Type B pancreatic cell (in vitro differentiated cells): ENCODE results near the gene FERMT3. TPM values are rescaled to one million over a fixed set of nuclear protein-coding genes. Genes with fewer than 3 reads are reported as not detected.

Source experiments
- DNase-seq: peaks from one replicate; pipeline ENCODE4 v3.0.0; 2021; ENCODE audit warnings: mixed read lengths; ENCODE audit not compliant: unreplicated experiment; ENCODE audit errors: extremely low spot score
- H3K27ac Mint-ChIP-seq: 2 replicates; pipeline ENCODE4 v1.8.0; 2021; ENCODE audit warnings: mild to moderate bottlenecking, mixed read lengths
- H3K27me3 Mint-ChIP-seq: 2 replicates; pipeline ENCODE4 v1.8.0; 2021; ENCODE audit warnings: mixed read lengths
- H3K36me3 Mint-ChIP-seq: 2 replicates; pipeline ENCODE4 v1.8.0; 2021; ENCODE audit warnings: mixed read lengths
- H3K4me1 Mint-ChIP-seq: one replicate; pipeline ENCODE4 v1.8.0; 2021; ENCODE audit warnings: mixed read lengths; ENCODE audit not compliant: unreplicated experiment
- H3K4me3 Mint-ChIP-seq: 2 replicates; pipeline ENCODE4 v1.8.0; 2021; ENCODE audit warnings: mild to moderate bottlenecking, mixed read lengths
- H3K9me3 Mint-ChIP-seq: 2 replicates; pipeline ENCODE4 v1.8.0; 2021; ENCODE audit warnings: mixed read lengths
- total RNA-seq: library from RNA; stranded (reverse); gene quantifications from 2 replicates; pipeline ENCODE4 v1.2.1, GENCODE V29; 2021; ENCODE audit warnings: low replicate concordance
- TF ChIP-seq, protein P1 (sequence below): fragments of 200-600 bp; sonication (generic); conservative IDR thresholded peaks from 2 replicates; pipeline ENCODE4 v1.5.0; 2021; ENCODE audit warnings: antibody characterized with exemption, mild to moderate bottlenecking

FERMT3 gene
- total RNA-seq, 1 donor from 2014 or later = 3.5 TPM

DNA sequence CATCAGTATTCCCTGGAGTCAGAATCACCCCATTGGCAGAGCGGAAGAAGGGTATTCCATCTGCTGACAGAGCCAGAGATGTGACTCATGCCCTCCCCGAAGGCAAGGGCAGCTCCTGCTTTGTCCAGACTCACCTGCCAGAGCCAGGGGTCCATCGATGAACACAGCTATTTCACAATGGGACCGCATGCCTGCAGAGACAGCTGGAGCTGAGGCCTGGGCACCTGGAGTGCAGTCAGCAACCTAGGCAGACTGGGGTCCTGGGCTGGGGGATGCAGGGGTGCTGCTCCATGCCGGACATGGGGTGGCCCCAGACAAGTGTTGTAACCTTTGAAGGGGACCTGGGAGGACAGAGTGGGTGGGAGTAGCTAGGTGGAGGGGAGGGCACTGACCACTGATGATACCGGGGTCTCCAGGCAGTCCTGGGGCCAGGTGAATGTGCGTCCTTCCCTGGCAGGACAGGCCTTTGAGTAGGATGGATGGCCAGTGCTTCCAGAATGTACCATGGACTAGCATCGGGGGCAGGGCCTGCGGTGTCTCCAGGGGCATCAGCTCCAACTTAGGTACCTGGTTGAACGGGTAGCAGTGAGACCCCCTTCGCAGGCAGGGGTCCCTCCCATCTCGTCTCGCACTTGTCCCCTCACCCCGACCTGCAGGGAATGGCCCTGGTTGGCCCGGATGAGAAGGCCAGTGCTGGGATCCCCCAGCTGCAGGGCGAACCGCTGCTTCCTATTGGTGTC, 17.8 kb downstream of the FERMT3 start:
- H3K9me3 Mint-ChIP-seq = no peaks in the 10 kb centered on the region
- H3K36me3 Mint-ChIP-seq = no peaks in the 10 kb centered on the region
- no peak overlapping the region for H3K27ac Mint-ChIP-seq
- no peaks in the 10 kb centered on the region for H3K27me3 Mint-ChIP-seq
- no peak for DNase-seq
- peak overlapping the region; percentile 90 for H3K4me3 Mint-ChIP-seq
- TF ChIP-seq, protein P1, sequence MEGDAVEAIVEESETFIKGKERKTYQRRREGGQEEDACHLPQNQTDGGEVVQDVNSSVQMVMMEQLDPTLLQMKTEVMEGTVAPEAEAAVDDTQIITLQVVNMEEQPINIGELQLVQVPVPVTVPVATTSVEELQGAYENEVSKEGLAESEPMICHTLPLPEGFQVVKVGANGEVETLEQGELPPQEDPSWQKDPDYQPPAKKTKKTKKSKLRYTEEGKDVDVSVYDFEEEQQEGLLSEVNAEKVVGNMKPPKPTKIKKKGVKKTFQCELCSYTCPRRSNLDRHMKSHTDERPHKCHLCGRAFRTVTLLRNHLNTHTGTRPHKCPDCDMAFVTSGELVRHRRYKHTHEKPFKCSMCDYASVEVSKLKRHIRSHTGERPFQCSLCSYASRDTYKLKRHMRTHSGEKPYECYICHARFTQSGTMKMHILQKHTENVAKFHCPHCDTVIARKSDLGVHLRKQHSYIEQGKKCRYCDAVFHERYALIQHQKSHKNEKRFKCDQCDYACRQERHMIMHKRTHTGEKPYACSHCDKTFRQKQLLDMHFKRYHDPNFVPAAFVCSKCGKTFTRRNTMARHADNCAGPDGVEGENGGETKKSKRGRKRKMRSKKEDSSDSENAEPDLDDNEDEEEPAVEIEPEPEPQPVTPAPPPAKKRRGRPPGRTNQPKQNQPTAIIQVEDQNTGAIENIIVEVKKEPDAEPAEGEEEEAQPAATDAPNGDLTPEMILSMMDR = no peak
- peaks cover 4% of the 10 kb centered on the region for H3K4me1 Mint-ChIP-seq

DNA sequence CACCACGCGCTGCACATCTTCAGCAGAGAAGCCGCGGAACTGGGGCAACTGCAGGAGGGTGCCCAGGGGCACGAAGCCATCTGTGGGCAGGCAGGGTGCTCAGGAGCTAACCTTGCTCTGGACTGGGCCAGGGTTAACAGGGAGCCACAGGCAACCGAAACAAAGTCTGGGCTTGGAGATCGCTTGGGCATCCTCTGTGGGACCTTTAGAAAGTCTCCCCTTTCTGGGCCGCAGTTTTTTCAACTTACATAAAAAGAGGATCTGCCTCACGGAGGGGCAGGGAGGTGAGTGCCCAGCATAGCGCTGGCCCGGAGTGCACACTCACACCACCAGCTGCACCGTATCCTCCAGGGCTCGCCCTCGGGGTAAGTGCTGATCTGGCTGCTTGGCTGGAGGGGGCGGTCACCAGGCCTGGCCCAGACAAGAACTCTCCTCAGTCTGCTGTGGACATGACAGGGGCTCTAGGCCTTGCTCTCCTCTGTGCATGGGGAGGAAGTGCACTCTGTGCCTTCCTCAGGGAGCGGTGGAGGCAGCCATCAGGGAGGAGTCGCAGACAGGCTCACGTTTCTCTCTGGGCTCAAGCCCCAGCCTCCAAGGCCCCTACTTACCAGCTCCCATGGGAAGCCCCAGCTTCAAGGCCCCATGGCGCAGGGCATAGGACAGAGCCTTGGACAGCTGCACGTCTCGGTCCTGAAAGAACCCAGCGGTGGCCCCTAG, 18.5 kb downstream of the FERMT3 start:
- H3K9me3 Mint-ChIP-seq = no peaks in the 10 kb centered on the region
- H3K36me3 Mint-ChIP-seq = no peaks in the 10 kb centered on the region
- TF ChIP-seq, protein P1 = no peak
- no peaks in the 10 kb centered on the region for H3K27me3 Mint-ChIP-seq
- no peak overlapping the region for H3K27ac Mint-ChIP-seq
- H3K4me1 Mint-ChIP-seq = peaks cover 4% of the 10 kb centered on the region
- H3K4me3 Mint-ChIP-seq = peak overlapping the region; percentile 90
- DNase-seq = no peak

DNA sequence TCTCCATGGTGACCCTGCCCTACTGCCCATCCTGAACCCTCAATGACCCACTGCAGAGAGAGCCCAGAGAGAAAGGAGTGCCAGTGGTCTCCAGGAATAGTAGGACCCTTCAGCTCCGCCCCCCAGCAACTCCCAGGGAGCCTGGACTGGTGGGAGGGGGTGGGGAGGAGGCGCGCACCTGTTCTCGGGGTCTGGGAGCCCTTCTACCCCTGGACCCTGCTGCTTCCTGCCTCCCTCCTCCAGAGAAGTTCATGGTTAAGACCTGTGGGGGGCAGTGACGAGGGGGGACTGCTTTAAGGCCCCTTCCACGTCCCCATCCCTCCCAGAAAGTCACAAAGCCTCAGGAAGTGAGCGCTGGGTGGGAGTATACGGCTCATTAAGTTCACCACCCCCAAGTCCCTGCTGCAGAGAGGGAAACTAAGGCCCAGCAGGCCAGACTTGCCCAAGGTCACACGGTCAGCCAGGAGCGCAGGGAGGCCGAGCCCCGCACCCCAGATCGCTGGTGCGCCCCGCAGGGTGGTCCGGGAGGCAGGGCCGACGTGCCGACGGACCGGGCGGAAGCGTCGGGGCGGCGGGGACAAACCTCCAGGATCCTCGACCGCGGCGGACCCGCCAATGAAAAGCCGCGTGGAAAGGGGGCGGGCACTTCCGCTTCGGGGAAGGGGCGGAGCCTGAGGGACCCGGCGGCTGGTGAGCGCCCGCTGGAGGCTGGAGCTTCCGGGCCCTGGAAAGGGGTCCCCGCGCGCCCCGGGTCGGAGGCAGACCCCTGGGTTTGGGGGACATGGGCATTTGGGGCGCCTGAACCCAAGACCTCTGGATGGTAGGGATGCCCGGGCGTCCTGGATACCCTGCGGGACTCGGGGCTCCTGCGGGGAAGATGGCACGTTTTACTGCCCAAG, 19.3 kb downstream of the FERMT3 start, which contains the start of the genes NUDT22 and TRPT1:
Gene NUDT22, plus strand, starts transcription at position 667 of the 899 bp plus-strand sequence. CDS start 379 bp downstream, outside the sequence.
Gene TRPT1, minus strand, starts transcription at position 579 of the 899 bp plus-strand sequence. Its CDS starts 326 bp downstream, at position 253.
- Mint-ChIP-seq H3K4me3 (peak within 1 kb of the TSS; percentile 90), H3K4me1 (peaks cover 5% of the 10 kb centered on the region), H3K36me3 (no peaks in the 10 kb centered on the region), H3K27ac (peak within 1 kb of the TSS; percentile 72), H3K27me3 (no peaks in the 10 kb centered on the region), H3K9me3 (no peaks in the 10 kb centered on the region)
- TF ChIP-seq, protein P1 = peak; percentile 46
- DNase-seq = peak; percentile 93

DNA sequence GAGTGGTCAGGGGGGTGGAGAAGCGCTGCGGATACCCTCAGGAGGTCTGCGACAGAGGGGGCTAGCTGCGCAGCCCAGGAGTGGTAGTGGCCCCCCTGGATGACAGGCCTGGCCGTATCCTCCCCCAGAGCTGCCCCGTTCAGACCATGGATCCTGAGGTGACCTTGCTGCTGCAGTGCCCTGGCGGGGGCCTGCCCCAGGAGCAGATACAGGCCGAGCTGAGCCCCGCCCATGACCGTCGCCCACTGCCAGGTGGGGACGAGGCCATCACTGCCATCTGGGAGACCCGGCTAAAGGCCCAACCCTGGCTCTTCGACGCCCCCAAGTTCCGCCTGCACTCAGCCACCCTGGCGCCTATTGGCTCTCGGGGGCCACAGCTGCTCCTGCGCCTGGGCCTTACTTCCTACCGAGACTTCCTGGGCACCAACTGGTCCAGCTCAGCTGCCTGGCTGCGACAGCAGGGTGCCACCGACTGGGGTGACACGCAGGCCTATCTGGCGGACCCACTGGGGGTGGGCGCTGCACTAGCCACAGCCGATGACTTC, 20.1 kb downstream of the FERMT3 start:
- no peak for DNase-seq
- peak overlapping the region; percentile 90 for H3K4me3 Mint-ChIP-seq
- no peaks in the 10 kb centered on the region for H3K9me3 Mint-ChIP-seq
- no peaks in the 10 kb centered on the region for H3K27me3 Mint-ChIP-seq
- peaks cover 7% of the 10 kb centered on the region for H3K4me1 Mint-ChIP-seq
- TF ChIP-seq, protein P1 = no peak
- no peaks in the 10 kb centered on the region for H3K36me3 Mint-ChIP-seq
- H3K27ac Mint-ChIP-seq = no peak overlapping the region

DNA sequence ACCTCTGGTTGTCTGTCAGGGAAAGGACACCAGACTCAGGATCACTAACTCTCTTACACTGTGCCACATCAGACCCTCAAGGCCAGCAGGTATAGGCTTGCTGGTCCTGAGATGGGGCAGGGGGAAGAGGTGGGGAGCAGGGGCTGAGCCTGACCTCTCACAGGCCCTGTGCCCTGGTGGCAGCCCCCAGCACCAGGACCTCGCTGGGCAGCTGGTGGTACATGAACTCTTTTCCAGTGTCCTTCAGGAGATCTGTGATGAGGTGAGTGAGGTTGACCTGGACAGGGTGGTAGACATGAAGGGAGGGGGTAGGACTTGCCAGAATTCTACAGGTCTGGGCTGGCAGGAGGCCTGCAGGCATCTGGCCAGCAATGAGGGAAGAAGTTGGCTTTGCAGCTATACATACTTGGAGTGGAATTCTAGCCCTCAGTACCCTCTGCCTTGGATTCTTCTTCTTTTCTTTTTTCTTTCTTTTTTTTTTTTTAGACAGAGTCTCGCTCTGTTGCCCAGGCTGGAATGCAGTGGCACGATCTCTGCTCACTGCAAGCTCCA, 21.0 kb downstream of the FERMT3 start:
- Mint-ChIP-seq H3K4me1 (peaks cover 7% of the 10 kb centered on the region), H3K9me3 (no peaks in the 10 kb centered on the region), H3K27me3 (no peaks in the 10 kb centered on the region), H3K27ac (peak overlapping the region; percentile 58), H3K36me3 (no peaks in the 10 kb centered on the region), H3K4me3 (peak overlapping the region; percentile 90)
- TF ChIP-seq, protein P1 = no peak
- no peak for DNase-seq
